H7 (cell line): ENCODE measurements around the gene TLN1. TPM values are rescaled to one million over a fixed set of nuclear protein-coding genes. Genes with fewer than 3 reads are reported as not detected.
A peak's percentile ranks its signal among the peaks of the same experiment; 100 is the strongest.

Experiments
- DNase-seq: peaks from one replicate; pipeline ENCODE4 v3.0.0; 2012
- H3K27me3 ChIP-seq: 2 replicates; pipeline ENCODE4 v1.6.0; 2011; ENCODE audit warnings: mild to moderate bottlenecking, low read length; ENCODE audit not compliant: control insufficient read depth, insufficient read depth
- H3K36me3 ChIP-seq: replicated peaks from 2 replicates; pipeline ENCODE4 v1.5.1; 2011; ENCODE audit warnings: low read length; ENCODE audit not compliant: control insufficient read depth, insufficient read depth
- H3K4me3 ChIP-seq: 2 replicates; pipeline ENCODE4 v1.5.1; 2011; ENCODE audit warnings: low read depth, mild to moderate bottlenecking, control low read depth, low read length, moderate library complexity; ENCODE audit not compliant: insufficient read depth
- total RNA-seq: library from RNA; depleted of rRNA; stranded (reverse); fragments of >200 nt; shearing (Covaris generic); gene quantifications from 2 replicates; pipeline ENCODE4 v1.2.3, GENCODE V29; 2014

TLN1 gene
- total RNA-seq, 1 experiment from 2014 or later = 106 TPM

- H3K27me3 ChIP-seq = no peaks in the 10 kb centered on the region
These were observed 34.5 kb downstream of the TLN1 start for GRCh38 chr9:35697486-35697885.

DNA sequence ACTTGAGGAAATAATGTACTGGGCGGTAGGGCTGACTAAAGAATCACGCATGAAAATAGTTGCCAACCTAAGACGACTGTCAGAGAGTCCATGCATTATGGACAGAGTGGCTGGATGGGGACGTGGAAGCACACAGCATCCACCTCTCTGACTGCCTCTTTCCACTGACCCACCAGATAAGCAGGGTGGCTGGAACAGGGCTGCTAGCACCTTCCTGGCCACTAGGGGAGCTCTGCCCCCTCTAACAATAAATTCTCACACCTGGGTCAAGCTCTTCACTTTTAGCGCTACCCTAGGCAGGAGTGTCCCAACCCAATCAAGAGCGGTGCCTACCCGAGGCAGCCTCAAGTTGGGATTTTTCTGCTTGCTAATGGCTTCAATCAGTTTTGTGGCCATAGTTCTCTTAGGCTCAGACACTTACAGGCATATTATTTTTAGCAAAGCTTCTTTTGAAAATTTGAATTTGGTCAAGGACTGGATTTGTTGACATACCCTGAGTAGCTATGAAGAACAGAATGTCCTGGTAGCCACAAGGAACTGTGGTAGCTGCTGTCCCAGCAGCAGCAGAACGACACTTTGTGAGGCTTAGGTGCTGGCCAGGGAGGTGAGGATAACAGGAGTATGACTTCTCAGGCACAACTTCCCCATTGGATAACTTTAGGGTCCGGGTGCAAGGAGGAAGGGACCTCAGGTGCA lies 35.3 kb downstream of the TLN1 start:
- H3K27me3 ChIP-seq = no peaks in the 10 kb centered on the region
- peak; percentile 92 for DNase-seq
- H3K4me3 ChIP-seq = no peak overlapping the region
- H3K36me3 ChIP-seq = peaks cover 38% of the 10 kb centered on the region

More at GRCh38 chr9:35697486-35697885, 34.5 kb downstream of the TLN1 start:
- H3K36me3 ChIP-seq = peaks cover 44% of the 10 kb centered on the region
- no peak overlapping the region for H3K4me3 ChIP-seq
- DNase-seq = no peak

- DNase-seq = no peak
- no peaks in the 10 kb centered on the region for H3K27me3 ChIP-seq
- H3K36me3 ChIP-seq = peaks cover 33% of the 10 kb centered on the region
- H3K4me3 ChIP-seq = no peak overlapping the region
These were observed 36.0 kb downstream of the TLN1 start for GRCh38 chr9:35695943-35696401.

- Histone ChIP-seq H3K4me3 (no peak overlapping the region), H3K36me3 (peaks cover 9% of the 10 kb centered on the region), H3K27me3 (no peaks in the 10 kb centered on the region)
- peak; percentile 66 for DNase-seq
These were observed 40.2 kb downstream of the TLN1 start for GRCh38 chr9:35691757-35692301.

DNA sequence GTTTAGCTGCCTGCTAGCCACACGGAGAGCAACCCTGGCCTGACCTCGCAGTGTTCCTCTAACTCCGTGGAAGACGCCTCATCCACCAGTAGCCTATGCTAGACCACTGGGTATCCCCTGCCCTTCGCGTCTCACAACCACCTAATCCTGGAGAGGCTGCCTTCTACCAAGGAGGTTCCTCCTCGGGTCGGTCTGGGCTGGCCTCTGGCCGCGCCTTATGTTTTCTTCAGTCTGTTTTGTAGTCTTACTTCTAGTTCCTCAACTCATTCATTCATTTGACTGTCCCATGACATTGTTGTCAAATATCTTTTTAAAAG lies 40.7 kb downstream of the TLN1 start:
- Histone ChIP-seq H3K36me3 (peaks cover 10% of the 10 kb centered on the region), H3K27me3 (no peaks in the 10 kb centered on the region)
- DNase-seq = no peak

DNA sequence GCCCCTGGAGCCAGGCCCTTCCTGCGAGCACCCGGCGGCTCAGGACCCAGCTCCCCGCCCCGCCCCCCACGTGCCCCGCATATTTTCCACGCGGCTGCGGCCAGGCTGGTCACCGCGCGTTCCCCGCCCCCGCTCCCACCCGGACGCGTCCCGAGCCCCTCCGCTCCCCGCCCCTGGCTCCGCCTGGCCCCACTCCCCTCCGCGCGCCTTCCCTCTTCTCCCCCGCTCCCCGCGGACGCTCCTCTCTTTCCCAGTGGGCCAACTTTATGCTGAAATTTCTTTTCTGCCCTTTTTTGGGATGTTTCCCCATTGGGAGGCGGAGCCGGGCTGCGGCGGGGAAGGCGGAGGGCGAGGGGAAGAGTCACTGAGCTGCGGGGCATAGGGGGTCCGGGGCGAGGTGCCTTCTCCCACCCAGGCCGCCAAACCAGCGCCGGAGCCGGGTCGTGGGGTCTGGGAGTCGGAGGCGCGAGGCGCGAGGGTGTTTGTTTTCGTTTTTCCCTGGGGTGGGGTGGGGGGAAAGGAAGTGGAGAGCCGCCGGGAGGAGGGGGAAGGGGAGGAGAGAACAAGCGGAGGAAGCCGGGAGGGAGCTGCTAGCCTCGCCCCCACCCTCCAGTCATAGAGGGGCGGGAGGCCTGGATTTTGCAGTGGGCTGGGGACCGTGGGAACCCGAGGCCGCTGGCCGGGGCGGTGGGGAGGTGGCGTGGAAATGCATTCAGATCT lies 41.2 kb downstream of the TLN1 start:
- peaks cover 11% of the 10 kb centered on the region for H3K36me3 ChIP-seq
- H3K27me3 ChIP-seq = no peaks in the 10 kb centered on the region
- peak; percentile 93 for DNase-seq
- peak overlapping the region; percentile 92 for H3K4me3 ChIP-seq

More for the DNA sequence above, 40.7 kb downstream of the TLN1 start:
- peak overlapping the region; percentile 92 for H3K4me3 ChIP-seq

DNA sequence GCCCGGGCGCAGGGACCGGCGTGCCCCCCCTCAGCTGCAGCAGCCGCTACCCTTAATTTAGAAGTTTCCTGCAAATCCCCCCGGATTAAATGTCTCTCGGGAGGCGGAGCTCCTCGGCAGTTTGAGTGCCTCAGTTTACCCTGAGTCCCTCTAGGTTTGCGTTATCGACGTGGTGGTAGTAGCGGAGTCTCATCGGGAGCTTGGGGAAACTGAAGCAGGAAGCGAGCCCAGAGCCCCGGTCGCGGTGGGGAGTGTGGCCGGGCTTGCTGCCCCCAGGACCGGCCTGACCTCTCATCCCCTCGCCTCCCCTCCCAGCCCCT lies 41.7 kb downstream of the TLN1 start:
- Histone ChIP-seq H3K4me3 (peak overlapping the region; percentile 92), H3K27me3 (no peaks in the 10 kb centered on the region), H3K36me3 (peaks cover 15% of the 10 kb centered on the region)
- DNase-seq = no peak

DNA sequence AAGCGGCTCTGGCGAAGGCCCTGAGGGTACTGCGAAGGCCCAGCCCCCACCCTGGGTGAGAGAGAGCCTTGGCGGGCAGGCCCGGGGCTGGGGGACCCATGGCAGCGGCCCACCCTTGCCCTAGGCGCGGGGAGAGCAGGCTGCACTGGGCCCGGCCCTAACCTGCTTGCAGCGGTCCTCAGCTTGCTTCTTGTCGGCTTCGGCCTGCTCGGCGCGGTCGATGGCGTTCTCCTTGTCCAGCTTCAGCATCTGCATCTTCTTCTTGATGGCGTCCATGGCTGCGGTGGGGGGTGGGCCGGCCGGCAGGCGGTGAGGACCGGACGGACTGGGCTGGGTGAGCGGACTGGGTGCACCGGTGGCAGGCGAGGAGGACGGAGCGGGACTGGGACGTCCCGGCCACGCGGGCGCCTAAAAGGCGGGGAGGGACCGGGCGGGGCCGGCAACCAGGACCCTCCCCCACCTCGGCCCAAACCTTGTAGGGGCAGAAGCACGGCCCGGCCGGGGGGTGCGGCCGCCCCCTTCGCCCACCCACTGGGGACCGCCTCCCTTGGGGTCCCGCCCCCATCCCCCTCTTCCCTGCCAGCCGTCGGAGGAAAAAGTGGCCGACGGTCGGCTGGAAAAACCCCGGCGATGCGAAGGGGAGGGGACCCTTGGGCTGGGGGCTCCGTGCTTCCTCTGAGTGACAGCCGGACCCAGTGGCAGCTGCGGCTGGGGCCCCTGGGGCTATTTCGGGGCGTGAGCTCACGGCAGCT lies 42.3 kb downstream of the TLN1 start, which contains the start of gene TPM2:
Gene TPM2, minus strand, starts transcription at position 384 of the 752 bp plus-strand sequence. Its CDS starts 108 bp downstream, at position 276.
- Histone ChIP-seq H3K27me3 (no peaks in the 10 kb centered on the region), H3K4me3 (peak within 1 kb of the TSS; percentile 92), H3K36me3 (peaks cover 21% of the 10 kb centered on the region)
- peak; percentile 95 for DNase-seq

GRCh38 chr9:35688558-35689541 lies 43.1 kb downstream of the TLN1 start:
- peak overlapping the region; percentile 92 for H3K4me3 ChIP-seq
- no peaks in the 10 kb centered on the region for H3K27me3 ChIP-seq
- H3K36me3 ChIP-seq = peaks cover 27% of the 10 kb centered on the region
- peak; percentile 41 for DNase-seq

DNA sequence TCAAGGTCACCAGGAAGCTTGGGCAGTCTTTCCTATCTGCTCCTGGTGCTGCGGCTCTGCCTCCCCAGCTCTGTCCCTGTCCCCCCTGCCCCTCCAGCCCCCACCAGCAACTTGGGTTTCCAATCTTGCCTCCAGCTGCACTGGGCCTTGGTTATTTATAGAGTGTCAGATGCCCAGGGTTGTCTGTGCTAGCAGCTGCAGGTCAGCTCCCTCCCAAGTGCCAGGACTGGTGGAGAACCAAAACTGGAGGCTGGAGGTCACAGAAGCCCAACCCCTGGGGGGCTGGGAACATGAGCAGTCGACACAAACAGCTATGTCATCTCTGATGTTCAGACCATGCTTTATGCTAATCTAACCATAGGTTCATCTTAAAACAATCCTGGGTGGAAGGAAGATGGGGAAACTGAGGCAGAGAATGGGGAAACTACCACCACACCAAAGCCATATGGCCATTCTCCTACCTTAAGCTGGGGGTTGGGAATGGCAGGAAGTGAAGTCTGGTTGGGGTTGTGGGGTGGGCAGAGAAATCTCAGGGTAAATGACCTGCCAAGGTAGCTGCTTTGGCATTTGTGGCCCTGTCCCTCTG lies 43.9 kb downstream of the TLN1 start:
- no peak overlapping the region; the same call in 1 of the 2 replicates for H3K4me3 ChIP-seq

GRCh38 chr9:35687306-35687705 lies 44.7 kb downstream of the TLN1 start:
- Histone ChIP-seq H3K27me3 (no peaks in the 10 kb centered on the region), H3K36me3 (peaks cover 37% of the 10 kb centered on the region), H3K4me3 (no peak overlapping the region)
- peak; percentile 62 for DNase-seq

More for the DNA sequence above, 43.9 kb downstream of the TLN1 start:
- no peaks in the 10 kb centered on the region for H3K27me3 ChIP-seq
- DNase-seq = no peak
- peaks cover 33% of the 10 kb centered on the region for H3K36me3 ChIP-seq

DNA sequence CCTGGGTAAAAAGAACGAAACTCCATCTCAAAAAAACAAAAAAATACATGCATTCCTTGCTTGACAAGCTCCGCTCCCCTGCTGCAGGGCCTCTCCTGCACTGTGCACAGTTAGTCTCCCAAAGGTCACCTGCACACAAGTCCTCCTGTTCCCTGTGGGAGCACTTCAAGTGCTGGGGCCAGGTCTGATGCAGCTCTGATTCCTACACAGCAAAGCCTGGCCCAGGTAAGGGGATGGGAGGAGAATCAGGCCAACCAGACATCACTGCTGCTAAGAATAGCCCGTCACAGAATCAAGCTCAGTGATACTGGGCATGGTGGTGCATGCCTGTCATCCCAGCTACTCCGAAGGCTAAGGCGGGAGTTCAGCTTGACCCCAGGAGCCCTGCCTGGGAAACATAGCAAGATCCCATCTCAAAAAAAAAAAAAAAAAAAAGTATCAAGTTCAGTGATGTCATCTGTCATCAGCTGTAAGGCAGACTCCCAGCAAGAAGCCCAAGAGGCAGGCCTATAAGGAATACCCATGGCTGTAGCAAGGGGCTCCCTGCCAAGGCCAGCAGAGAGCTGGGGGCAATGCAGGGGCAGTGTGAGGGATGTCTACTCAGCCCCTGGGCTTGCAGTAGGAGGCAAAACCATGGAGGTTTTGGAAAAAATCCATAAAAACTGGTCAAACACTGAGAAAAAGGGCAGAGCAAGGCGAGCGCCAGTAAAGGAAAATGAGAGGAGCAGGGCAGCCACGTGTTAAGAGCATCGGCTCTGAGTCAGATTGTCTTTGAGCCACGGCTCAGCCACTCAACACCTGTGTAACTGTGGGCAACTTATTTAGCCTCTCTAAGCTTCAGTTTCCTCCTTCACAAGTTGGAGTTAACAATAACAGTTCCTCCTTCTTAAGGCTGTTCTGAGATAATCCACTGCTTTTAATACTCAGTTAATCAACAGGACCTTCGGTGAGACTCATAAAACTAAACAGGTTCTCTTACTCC lies 45.5 kb downstream of the TLN1 start:
- H3K27me3 ChIP-seq = no peaks in the 10 kb centered on the region
- no peak for DNase-seq
- H3K4me3 ChIP-seq = no peak overlapping the region
- H3K36me3 ChIP-seq = peaks cover 37% of the 10 kb centered on the region
